DMS79 treated with DMSO at 0.1 percent for 48 hours (cell line): Measurements from ENCODE around the gene STARD5.
A peak's percentile ranks its signal among the peaks of the same experiment; 100 is the strongest.

Experiments used
- DNase-seq: peaks from one replicate; lab custom pipeline; 2025; lab: John Stamatoyannopoulos, UW

STARD5 gene

DNA sequence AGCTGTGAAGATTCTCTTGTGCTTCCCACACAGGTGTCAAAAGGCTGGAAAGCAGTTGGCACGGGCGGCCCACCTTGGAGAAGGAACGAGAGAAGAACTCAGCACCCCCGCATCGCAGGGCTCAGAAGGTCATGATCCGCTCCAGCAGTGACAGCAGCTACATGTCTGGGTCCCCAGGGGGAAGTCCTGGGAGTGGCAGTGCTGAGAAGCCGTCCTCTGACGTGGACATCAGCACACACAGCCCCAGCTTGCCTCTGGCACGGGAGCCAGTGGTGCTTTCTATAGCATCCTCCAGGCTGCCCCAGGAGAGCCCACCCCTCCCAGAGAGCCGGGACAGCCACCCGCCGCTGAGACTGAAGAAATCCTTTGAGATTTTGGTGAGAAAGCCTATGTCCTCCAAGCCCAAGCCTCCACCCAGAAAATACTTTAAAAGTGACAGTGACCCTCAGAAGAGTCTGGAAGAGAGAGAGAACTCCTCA, 31.4 kb downstream of the STARD5 start:
- no peak for DNase-seq

DNA sequence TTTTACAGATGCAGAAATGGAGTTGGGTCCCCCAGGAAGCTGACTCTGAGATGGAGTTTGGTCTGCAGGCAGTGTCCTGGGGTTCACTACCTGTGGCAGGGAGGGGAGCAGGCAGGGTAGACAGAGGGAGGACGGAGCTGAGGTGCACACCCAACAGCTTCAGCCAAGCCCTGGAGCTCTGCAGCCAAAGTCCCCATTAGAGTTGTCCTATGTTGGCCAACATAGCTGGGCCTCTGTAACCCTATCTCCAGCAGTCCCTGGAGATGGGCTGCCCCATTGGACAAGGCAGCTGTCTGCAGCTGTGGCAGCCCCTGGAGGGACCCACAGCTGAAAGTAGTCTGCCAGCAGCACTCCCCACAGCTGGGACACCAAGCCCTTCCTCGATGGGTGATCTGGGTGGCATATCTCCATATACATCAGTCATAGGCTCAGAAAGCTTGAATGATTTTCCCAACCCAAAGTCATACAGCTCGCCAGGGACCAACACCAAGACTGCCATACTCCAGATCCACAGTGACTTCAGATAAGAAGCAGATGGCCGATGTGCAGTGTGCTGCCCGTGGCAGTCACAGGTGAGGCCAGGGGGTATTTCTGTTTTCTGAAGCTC, 31.9 kb downstream of the STARD5 start:
- DNase-seq = no peak

DNA sequence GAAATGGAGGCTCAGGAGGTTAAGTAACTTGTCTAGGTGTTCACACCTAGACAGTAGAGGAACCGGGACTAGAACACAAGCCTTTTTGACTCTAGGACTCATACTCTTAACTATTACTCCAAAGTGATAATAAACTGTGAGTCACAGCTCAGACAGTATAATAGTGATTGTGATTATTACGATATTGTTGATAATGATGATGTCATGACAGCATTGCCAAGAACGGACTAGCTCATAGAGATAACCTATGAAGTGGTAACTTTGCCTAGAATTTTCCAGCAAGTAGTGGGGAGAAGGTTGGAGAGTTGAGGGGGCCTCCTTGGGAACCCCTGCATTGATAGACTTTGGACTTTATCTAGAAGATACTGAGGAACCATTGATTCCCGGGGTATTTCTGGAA, 34.0 kb downstream of the STARD5 start:
- DNase-seq = no peak

DNA sequence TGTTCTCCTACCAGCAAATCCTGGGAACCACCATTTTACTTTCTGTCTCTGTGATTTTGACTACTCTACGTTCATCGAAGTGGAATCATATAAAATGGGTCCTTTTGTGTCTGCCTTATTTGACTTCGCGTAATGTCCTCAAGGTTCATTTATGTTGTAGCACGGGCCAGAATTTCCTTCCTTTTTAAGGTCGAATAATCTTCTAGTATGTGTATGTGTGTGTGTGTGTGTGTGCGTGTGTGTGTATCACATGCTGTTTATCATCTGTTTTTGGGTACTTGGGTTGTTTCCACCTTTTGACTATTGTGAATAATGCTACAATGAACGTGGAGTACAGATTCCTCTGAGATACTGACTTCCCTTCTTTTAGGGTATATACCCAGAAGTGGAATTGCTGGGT, 35.3 kb downstream of the STARD5 start:
- no peak for DNase-seq

DNA sequence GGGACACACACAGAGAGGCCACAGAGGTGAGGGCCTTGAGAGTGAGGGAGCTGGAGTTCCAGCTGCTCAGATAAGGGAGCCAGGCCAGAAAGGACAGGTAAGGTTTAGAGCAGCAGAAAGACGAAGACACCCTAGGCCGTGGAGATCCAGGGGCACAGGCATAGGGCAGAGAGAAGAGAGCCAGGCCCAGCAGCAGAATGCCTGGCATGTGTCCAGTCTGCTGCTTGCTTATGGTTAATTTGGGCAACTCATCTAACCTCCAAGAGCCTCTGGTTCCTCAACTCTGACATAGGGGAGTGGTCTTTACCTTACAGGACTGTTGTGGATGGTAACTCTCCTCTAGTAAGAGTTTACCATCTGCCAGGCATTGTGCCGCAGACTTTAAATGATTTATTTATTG, 35.9 kb downstream of the STARD5 start:
- DNase-seq = no peak

DNA sequence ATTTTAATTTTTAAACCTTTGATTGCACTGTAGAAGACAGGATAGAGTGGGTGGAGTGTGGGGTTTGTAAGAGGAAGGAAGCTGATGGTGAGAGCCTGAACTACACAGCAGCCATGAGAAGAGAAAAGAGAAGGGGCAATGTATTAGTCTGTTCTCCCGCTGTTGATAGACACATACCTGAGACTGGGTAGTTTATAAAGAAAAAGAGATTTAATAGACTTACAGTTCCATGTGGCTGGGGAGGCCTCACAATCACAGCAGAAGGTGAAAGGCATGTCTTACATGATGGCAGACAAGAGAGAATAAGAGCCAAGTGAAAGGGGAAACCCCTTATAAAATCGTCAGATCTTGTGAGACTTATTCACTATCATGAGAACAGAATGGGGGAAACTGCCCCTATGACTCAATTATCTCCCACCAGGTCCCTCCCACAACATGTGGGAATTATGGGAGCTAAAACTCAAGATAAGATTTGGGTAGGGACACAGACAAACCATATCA, 37.3 kb downstream of the STARD5 start:
- DNase-seq = no peak

DNA sequence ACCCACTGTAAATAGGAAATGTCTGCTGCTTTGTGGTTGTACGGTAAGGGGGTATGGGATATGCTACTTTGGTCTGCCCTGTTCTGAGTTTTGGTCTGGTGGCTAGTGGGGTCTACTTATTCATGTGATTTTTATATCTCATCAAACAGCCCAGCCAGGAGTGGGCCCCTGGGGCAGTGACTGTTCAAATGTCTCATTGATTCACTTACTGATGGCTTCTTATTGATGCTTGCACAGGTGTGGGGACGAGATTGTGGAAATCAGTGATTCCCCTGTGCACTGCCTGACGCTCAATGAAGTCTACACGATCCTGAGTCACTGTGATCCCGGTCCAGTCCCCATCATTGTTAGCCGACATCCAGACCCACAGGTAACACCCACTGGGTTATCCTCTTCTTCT, 38.5 kb downstream of the STARD5 start:
- DNase-seq = no peak

DNA sequence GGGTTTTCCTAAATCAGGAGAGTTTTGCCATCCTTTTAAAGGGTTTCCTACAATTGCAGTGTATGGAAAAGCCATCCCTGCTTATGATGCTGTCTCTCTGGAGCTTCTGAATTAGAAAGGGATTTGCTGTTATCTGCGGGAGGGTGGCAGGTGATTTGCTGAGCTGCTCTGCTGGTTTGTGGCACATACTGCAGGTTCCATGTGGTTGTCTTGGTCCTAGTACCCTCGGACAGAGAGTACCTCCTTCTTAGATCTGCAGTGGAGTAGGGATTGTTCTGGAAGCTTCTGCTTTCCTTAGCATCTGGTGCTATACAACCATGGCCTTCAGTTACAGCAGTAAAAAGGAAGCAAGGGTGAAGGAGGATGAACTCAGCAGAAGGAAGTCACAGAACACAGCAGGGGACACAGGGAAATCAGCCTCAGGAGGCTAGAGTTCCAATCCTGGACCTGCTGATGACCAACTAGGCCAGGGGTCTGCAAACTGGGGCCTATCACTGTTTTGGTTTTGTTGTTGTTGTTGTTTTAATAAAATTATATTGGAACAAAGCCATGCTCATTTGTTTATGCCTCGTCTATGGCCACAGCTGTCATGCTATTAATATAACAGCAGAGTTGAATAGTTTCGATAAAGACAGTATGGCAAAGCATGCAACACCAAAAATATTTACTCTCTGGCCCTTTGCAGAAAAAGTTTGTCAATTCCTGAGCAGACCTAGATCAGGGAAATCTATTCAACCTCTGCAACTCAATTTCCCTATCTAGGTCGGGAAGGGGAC, 39.5 kb downstream of the STARD5 start:
- no peak for DNase-seq

DNA sequence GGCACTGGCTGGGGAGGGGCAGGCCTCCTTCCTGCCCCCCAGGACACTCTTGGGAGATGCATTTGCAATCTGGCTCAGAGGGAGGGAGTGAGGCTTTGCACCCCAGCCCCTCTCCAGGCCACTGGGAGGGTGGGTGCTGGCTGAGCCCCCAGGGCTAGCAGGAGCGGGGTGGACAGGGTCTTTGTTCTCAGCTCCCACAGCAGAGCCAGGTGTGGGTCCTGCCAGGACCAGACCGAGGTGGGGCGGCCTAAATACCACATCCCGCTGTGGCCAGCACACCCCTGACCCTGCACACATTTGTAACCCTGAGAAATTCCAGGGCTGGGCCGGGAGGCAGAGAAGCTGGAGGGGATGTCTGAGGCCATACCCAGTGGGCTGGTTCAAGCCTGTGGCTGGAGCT, 41.0 kb downstream of the STARD5 start:
- DNase-seq = no peak

DNA sequence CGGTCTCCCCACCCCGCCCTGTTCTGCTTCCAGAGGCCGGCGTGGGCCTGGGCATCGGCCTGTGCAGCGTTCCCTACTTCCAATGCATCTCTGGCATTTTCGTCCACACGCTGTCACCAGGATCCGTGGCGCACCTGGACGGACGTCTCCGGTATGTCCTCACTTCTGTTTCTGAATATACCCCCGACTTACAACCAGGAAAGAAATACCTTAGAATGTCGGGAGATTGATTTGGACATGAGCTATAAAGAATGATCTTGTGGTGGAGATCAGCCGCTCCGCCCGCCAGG, 41.4 kb downstream of the STARD5 start:
- no peak for DNase-seq

DNA sequence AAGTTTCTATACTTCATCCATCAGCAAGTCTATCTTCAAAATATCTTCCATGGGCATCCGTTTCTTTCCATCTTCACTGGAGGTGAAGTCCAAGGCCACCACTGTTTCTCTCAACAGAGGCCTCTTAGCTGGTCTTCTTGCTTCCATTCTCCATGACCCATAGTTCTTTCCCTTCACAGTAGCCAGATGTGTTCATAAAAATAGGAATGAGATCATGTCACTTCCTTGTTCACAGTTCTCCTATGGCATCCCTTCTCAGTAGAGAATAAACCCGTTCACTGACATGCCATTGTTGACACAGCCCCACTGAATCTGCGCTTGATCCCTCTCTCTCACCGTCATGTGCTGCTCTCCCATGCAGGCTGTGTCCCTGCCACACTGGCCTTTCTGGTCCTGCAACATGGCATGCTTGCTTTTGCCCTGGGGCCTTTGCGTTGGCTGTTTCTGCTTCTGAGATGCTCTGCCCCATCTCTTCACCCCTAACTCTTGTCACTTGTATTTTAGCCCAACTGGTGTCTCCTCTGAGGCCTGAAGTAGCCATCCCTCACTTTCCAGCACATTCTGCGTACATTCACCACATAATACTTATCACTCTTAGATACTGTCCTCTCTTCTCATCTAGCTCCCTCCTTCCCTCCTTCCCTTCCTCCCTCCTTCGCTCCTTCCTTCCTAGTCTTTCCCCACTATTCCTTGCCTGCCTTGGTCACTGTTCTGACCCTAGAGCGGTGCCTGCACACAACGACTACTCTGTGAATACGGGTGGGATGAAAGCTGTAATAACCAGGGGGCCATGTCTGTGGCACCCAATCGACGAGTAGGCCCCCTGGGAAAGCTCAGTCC, 42.0 kb downstream of the STARD5 start:
- no peak for DNase-seq

DNA sequence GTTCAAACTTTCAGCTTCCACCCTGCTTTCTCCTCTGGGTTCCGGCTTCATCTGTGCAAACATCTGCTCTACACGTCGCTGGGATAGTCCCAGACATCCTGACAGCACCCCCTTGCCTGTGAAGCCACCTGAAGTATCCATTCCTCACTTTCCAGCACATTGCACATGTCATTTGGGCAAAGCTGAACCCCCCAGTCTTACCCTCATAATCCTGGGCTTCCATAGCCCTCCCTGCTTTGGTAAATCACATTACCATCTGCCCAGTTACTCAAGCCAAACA, 42.5 kb downstream of the STARD5 start:
- DNase-seq = no peak

DNA sequence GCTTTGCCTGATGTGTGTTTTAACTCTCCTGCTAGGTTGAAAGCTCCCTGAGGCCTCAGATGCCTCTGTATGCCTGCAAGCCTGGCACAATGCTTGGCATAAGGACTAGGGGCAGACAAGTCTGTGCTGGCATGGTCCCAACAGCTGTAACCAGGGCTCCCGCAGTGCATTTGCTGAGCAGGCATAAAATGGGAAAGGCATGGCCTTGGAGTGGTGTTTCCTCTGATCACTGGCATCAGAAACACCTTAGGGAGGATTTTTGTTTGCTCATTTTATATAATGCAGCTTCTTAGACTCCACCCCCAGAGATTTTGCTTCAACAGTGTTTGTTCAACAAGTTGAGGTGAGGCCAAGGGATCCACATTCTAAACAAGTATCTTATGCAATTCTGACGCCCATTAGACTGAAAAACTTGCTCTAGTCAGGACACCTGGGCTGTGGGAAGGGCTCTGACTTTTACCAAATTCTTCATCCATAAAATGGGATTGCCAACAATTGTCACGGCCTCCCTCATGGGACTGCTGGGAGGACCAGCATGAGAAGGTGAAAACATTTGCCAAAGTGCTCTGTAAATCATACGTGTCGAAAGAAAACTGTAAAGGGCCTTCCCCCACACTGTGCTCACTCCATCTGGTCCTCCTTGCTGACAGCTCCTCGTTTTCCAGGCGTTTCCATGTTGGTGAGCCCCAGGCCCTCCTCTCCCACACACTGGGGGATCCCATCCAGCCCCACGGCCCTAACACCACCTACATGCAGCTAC, 43.1 kb downstream of the STARD5 start:
- DNase-seq = no peak

DNA sequence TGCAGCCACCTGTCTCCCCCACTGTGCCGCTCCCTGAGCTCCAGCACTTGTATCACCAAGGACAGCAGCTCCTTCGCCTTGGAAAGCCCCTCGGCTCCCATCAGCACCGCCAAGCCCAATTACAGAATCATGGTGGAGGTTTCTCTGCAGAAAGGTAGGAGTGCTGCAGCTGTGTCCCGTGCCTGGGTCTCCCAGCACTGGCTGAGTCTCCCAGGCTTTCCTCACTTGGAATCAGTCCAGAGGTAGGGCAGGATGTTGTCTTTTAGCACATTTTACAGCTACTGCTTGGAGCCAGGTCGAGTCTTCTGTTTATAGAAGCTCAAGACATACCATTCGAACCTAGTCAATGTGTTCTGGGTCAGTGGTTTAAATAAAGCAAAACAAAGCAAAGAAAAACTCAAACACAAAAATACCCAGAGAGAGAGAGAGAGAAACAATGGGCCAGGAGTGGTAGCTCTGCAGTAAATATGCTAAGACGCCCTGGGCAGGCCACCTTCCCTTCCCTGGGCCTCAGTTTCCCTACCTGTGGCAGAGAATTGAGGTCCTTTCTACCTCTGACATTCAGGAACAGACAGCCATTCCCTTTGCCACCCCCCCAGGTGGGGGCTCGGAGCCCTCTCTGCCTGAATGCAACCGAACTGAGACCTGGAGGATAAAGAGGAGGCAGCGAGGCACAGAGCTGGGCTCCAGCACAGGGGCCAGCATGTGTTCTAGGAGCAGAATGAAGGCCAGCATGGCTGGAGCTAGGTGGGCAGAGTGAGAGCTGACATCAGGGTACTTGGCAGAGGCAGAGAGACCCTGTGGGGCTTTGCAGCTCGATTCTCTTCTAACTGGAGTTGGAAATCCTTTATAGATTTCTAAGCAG, 44.1 kb downstream of the STARD5 start:
- no peak for DNase-seq

DNA sequence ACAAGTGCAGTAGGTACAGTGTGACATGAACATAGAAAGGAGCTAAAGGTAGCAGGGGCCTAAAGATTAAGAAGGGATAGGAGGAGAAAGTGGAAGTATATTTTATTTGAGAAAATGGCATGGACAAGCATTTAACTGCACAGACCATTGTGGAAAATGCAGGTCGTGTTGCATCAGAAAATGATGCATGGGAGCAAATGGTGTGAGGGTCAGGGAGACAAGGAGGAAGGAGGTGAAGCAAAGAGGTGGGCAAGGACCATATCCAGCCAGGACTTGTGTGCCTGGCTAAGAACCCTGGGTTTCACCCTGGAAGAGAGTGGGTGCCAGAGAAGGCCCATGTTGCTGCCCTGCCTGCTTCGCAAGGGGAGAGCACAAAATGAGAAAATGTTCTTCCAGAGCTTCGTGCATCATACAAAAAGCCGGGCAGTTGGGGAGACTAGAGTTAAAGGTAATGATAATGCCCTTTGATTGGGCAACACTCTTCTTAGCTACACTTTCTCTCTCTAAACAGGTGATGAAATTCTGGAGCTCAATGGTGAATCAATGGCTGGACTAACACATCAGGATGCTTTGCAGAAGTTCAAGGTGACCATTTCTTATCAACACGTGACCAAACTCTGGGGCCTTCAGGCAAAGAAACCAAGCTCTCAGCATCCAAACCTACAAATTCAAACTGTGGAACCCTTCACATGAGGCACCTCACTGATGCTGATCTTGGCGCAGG, 45.5 kb downstream of the STARD5 start:
- DNase-seq = no peak

DNA sequence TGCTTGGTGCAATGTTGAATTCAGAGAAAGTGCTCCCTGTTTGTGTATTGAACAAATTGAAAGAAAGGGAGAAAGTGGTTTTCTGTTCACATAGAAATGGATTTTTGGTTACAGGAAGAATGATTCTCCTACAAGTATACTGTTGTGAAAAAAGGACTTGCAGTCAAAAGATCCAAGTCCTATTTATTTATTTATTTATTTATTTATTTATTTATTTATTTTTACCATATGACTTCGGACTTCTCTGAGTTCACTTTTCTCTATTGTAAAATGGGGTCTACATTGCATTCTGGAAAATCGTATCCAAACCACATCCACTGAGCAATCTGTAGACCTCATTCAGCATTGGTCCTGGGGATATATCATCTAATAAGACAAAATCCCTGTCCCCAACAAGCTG, 46.1 kb downstream of the STARD5 start:
- no peak for DNase-seq

DNA sequence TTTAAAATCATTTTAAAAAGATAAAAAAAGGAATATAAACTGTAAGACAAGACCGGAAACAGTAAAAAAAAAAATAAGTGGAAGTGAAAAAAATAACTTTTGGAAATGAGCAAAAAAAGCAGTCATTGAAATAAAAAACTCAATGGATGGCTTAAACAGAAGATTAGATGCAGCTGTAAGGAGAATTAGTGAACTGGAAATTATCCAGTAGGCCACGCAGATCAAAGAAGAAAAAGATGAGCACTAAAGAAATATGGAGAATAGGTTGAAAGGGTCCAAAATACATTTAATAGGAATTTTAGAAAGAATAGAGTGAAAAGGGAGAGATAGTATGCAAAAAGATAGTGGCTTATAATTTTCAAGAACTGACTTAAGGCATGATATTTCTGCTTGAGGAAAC, 47.0 kb downstream of the STARD5 start:
- DNase-seq = no peak

DNA sequence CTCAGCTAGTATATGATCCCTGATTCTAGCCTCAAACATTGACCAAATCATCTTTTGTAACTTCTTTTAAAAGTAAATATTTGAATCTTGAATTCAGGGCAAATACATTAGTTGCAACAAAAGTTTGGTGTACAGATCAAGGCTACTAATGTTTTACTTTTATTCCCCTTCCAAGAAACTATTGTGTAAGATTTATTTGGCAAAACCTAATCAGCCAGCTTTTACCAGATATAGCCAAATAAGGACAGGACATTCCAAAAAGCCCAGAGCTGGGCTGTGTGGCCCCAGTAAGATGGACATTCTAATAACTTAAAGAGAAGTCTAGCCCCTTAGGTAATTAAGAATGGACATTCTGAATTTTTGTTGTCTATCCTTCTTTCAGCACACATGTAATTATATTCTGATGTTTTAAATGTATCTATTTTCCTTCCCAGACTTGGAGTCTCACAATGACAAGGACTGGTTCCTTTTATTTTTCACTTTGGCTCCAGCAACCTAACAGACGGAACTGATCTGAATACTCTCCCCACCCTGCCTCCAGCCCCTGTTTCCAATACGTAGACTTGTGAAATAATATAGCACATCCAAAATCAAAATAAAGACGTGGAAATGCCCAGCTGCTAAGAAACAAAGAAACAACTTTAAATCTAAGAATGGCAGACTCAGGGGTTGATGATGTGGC, 48.1 kb downstream of the STARD5 start:
- DNase-seq = no peak

DNA sequence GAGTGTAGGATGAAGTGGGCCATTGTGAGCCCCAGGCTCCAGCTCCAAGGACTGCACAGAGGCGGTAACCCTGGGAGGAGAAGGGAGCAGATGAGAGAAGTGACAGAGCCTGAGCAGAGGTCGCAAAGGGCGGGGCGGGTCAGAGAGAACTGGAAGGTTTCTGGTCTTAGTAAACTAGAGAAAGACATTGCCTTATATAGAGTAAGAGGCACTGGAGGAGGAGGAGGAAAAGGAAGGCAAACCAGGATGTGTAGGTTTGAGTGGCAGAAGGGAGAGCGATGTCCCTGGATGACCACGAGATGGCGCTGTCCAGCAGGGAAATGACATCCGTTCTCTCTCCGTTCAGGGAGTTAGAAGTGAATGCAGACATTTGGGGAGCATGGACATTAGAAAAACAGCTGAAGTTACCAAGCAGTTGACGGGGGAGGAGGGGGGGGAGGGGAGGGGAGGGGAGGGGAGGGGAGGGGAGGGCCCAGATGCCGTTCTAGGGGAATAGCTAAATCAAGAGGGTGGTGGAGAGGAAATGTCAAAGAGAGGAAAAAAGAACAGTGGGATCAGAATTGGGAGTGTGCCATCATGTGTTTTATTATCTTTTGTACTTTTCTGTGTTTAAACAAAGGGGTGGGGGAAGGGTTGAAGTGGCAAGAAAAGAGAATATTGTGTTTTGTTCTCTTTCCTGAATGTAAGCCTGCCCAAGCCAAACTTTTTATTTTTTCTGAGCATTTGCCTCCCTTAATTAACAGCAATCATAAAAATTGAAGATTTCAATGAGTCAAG, 48.8 kb downstream of the STARD5 start:
- peak; percentile 45 for DNase-seq
